Muscle of leg (tissue), 11 donors: ENCODE measurements around the gene ASB11. TPM values are rescaled to one million over a fixed set of nuclear protein-coding genes. Genes with fewer than 3 reads are reported as not detected.

Source experiments
- DNase-seq: peaks from one replicate; pipeline ENCODE4 v3.0.0; 2013
- H3K27ac ChIP-seq: one replicate; pipeline ENCODE4 v1.5.1; 2013; ENCODE audit warnings: mild to moderate bottlenecking, low read length, control low read depth
- H3K27me3 ChIP-seq: one replicate; pipeline ENCODE4 v1.6.1; 2013; ENCODE audit warnings: low read length; ENCODE audit not compliant: control insufficient read depth, insufficient read depth
- H3K36me3 ChIP-seq: one replicate; pipeline ENCODE4 v1.6.1; 2013; ENCODE audit warnings: low read length; ENCODE audit not compliant: control insufficient read depth, insufficient read depth
- H3K4me1 ChIP-seq: one replicate; pipeline ENCODE4 v1.6.1; 2013; ENCODE audit warnings: low read length; ENCODE audit not compliant: control insufficient read depth, insufficient read depth
- H3K4me3 ChIP-seq: one replicate; pipeline ENCODE4 v1.5.1; 2013; ENCODE audit warnings: low read length, control low read depth
- H3K9me3 ChIP-seq: replicated peaks from 2 replicates; pipeline ENCODE4 v1.6.1; 2013; ENCODE audit warnings: low read depth, low read length; ENCODE audit not compliant: control insufficient read depth
- WGBS: methylation state at CpG from one replicate; pipeline ENCODE4 v1.1.5; 2013; ENCODE audit warnings: missing lambda C conversion rate; ENCODE audit not compliant: insufficient coverage; 5-methylcytosine and 5-hydroxymethylcytosine counted together
- polyA plus RNA-seq, 8 donors: library from polyadenylated mRNA; unstranded; fragments of 120-200 nt; gene quantifications; one replicate each; pipeline versions ENCODE4 v1.2.1 to v1.2.3, GENCODE V29; 2013; ENCODE audit warnings: inconsistent platforms in 1 of 8, low replicate concordance in 1 of 8; ENCODE audit not compliant: insufficient read length in 8 of 8, insufficient read depth in 1 of 8
- total RNA-seq: library from RNA; stranded (reverse); fragments of 120-200 nt; gene quantifications from one replicate; pipeline ENCODE4 v1.2.4, GENCODE V29; 2013

Gene ASB11
- total and polyA plus RNA-seq, 9 donors = 3.9 to 11.7 (median 6.0) TPM

GRCh38 chrX:15336023-15336413, 20.6 kb upstream of the ASB11 start:
- Histone ChIP-seq H3K36me3 (peaks cover 5% of the 10 kb centered on the region), H3K27me3 (peaks cover 29% of the 10 kb centered on the region), H3K9me3 (no peaks in the 10 kb centered on the region), H3K4me1 (no peaks in the 10 kb centered on the region), H3K4me3 (peak overlapping the region; percentile 33), H3K27ac (peak overlapping the region; percentile 25)
- 25% methylated on average over 4 of the region's 10 CpGs for WGBS
- peak; percentile 48 for DNase-seq

GRCh38 chrX:15335135-15336022, 19.9 kb upstream of the ASB11 start, which contains the start of gene PIGA:
Gene PIGA (minus strand): TSS chrX:15335523. CDS start chrX:15331930, 3,593 bp downstream.
- Histone ChIP-seq H3K4me1 (no peaks in the 10 kb centered on the region), H3K27ac (peak within 1 kb of the TSS; percentile 90), H3K9me3 (no peaks in the 10 kb centered on the region), H3K36me3 (peaks cover 5% of the 10 kb centered on the region), H3K27me3 (peaks cover 27% of the 10 kb centered on the region), H3K4me3 (peak within 1 kb of the TSS; percentile 87)
- peak; percentile 99 for DNase-seq
- WGBS = 28% methylated on average over 52 of the region's 72 CpGs

- peak; percentile 16 for DNase-seq
- Histone ChIP-seq H3K4me1 (no peaks in the 10 kb centered on the region), H3K9me3 (no peaks in the 10 kb centered on the region), H3K36me3 (peaks cover 5% of the 10 kb centered on the region), H3K27ac (peak overlapping the region; percentile 90), H3K27me3 (peaks cover 25% of the 10 kb centered on the region), H3K4me3 (peak overlapping the region; percentile 87)
- WGBS = 50% methylated on average over 3 of the region's 7 CpGs
Measured at GRCh38 chrX:15334561-15334960, 19.1 kb upstream of the ASB11 start.

- Histone ChIP-seq H3K27ac (no peak overlapping the region), H3K4me3 (no peak overlapping the region), H3K9me3 (no peaks in the 10 kb centered on the region), H3K4me1 (no peaks in the 10 kb centered on the region), H3K27me3 (peaks cover 8% of the 10 kb centered on the region), H3K36me3 (peaks cover 5% of the 10 kb centered on the region)
- WGBS = 47% methylated on average over 2 of the region's 2 CpGs
- DNase-seq = no peak
Measured at GRCh38 chrX:15328821-15329220, 13.4 kb upstream of the ASB11 start.

- no peak for DNase-seq
- 60% methylated on average over 1 of the region's 3 CpGs for WGBS
- no peak overlapping the region for H3K4me3 ChIP-seq
- no peaks in the 10 kb centered on the region for H3K9me3 ChIP-seq
- H3K4me1 ChIP-seq = no peaks in the 10 kb centered on the region
- H3K36me3 ChIP-seq = peaks cover 5% of the 10 kb centered on the region
- H3K27me3 ChIP-seq = peaks cover 6% of the 10 kb centered on the region
- H3K27ac ChIP-seq = no peak overlapping the region
Measured at GRCh38 chrX:15328131-15328530, 12.7 kb upstream of the ASB11 start.

- WGBS = no CpG with 5 or more reads among the region's 5 CpGs
- DNase-seq = no peak
- no peak overlapping the region for H3K27ac ChIP-seq
- H3K36me3 ChIP-seq = peaks cover 2% of the 10 kb centered on the region
- no peaks in the 10 kb centered on the region for H3K4me1 ChIP-seq
- no peaks in the 10 kb centered on the region for H3K9me3 ChIP-seq
- peaks cover 8% of the 10 kb centered on the region for H3K27me3 ChIP-seq
- no peak overlapping the region for H3K4me3 ChIP-seq
Measured at GRCh38 chrX:15322472-15322871, 7.0 kb upstream of the ASB11 start.

DNA sequence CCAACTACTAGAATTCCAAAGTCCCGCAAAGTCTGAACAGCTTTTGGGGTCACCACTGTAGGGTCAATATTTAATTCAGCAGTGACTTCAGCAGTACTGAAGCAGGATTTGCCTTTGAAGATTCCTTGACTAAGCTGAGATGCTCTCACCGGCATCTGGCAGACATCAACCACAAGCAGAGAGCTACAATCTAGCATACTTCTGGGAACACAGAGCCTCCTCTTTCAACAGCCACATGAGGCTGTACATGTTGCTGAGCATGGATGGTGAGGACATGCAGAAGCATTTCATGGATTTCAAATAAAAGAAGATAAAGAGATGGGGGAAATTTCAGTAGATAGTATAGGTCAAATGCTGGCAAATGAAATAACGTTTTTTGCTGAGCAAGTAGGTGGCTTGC, 6.6 kb upstream of the ASB11 start:
- 82% methylated on average over 1 of the region's 3 CpGs for WGBS

GRCh38 chrX:15321447-15321846, 6.0 kb upstream of the ASB11 start:
- WGBS = 100% methylated on average over 1 of the region's 4 CpGs
- Histone ChIP-seq H3K27me3 (peaks cover 8% of the 10 kb centered on the region), H3K9me3 (no peaks in the 10 kb centered on the region), H3K4me3 (no peak overlapping the region), H3K36me3 (peaks cover 2% of the 10 kb centered on the region), H3K27ac (no peak overlapping the region), H3K4me1 (no peaks in the 10 kb centered on the region)
- DNase-seq = peak; percentile 38

More for the DNA sequence above, 6.6 kb upstream of the ASB11 start:
- Histone ChIP-seq H3K36me3 (peaks cover 2% of the 10 kb centered on the region), H3K4me3 (no peak overlapping the region), H3K4me1 (no peaks in the 10 kb centered on the region), H3K9me3 (no peaks in the 10 kb centered on the region), H3K27ac (no peak overlapping the region), H3K27me3 (peaks cover 8% of the 10 kb centered on the region)
- DNase-seq = no peak

DNA sequence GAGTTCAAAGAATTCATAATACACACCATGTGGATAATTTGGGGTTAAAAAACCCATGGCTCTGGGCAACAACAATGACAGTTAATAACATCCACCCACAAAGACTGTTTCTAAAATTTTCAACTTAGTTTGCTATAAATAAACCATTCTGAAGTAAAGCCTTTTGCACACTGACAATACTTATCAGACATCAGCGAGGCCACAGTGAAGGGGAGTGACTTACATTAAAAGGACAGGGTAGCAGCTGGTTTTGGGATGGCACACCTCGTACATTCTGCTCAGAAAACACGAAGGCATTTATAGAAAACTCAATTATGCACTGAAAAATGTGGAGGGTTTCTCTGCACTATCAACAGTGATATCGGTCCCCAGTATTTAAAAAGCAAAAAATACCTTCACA, 4.9 kb upstream of the ASB11 start:
- Histone ChIP-seq H3K9me3 (no peaks in the 10 kb centered on the region), H3K27me3 (peaks cover 8% of the 10 kb centered on the region), H3K36me3 (peaks cover 2% of the 10 kb centered on the region), H3K4me1 (no peaks in the 10 kb centered on the region), H3K4me3 (no peak overlapping the region), H3K27ac (no peak overlapping the region)
- DNase-seq = no peak
- no CpG with 5 or more reads among the region's 4 CpGs for WGBS

GRCh38 chrX:15319075-15319474, 3.6 kb upstream of the ASB11 start:
- no peak for DNase-seq
- WGBS = no CpG with 5 or more reads among the region's 4 CpGs

More at GRCh38 chrX:15319075-15319474, 3.6 kb upstream of the ASB11 start:
- Histone ChIP-seq H3K36me3 (peaks cover 2% of the 10 kb centered on the region), H3K27me3 (peaks cover 8% of the 10 kb centered on the region), H3K4me1 (no peaks in the 10 kb centered on the region), H3K27ac (no peak overlapping the region), H3K4me3 (no peak overlapping the region), H3K9me3 (no peaks in the 10 kb centered on the region)
